NB4 (cell line): ENCODE results near the gene STK11IP.

Source experiments
- MAX ChIP-seq: IDR thresholded peaks from 2 replicates; pipeline ENCODE4 v1.6.1; 2011; ENCODE audit warnings: low read depth, low read length
- POLR2A ChIP-seq: IDR thresholded peaks from 2 replicates; pipeline ENCODE4 v1.6.1; 2011; ENCODE audit warnings: mild to moderate bottlenecking; ENCODE audit not compliant: insufficient read length; ENCODE audit errors: extremely low read depth

- TF ChIP-seq POLR2A (no peak), MAX (no peak)
Observed at GRCh38 chr2:219615894-219616293, 18.2 kb downstream of the STK11IP start.
